GM19467 (cell line): ENCODE results near the gene GLO1.

ENCODE experiments used
- ATAC-seq: cut with Tn5 transposase; IDR thresholded peaks from one replicate; pipeline ENCODE4 v1.9.1; 2021; ENCODE audit warnings: mild to moderate bottlenecking, moderate library complexity; ENCODE audit not compliant: unreplicated experiment

GLO1 gene

GRCh38 chr6:38631186-38631783, 71.7 kb downstream of the GLO1 start:
- no peak for ATAC-seq
